B cell (primary cell): ENCODE data around the gene PTPRN2. TPM values are rescaled to one million over a fixed set of nuclear protein-coding genes. Genes with fewer than 3 reads are reported as not detected.

Experiments
- ATAC-seq: fragments of 200-7000 bp; cut with Tn5 transposase; one replicate; pipeline ENCODE4 v1.10.0; 2021; ENCODE audit warnings: low read depth, mild to moderate bottlenecking, moderate number of reproducible peaks, moderate library complexity
- CTCF ChIA-PET: fragments of 350-600 bp; sonication (Branson Sonifier 250); formaldehyde crosslinking; loops from one replicate; lab custom pipeline; 2021; ENCODE audit warnings: antibody characterized with exemption, inconsistent platforms; lab: Charles Lee
- POLR2A ChIA-PET: fragments of 350-600 bp; sonication (Branson Sonifier 250); formaldehyde crosslinking; loops from one replicate; lab custom pipeline; 2021; ENCODE audit warnings: antibody characterized with exemption; lab: Charles Lee
- DNase-seq: peaks from one replicate; pipeline ENCODE4 v3.0.0; 2013
- H2AFZ ChIP-seq: 2 replicates; pipeline ENCODE4 v1.6.1; 2012; ENCODE audit warnings: mild to moderate bottlenecking, low read depth, low read length; ENCODE audit not compliant: insufficient read depth, poor library complexity, severe bottlenecking
- H3K27ac ChIP-seq, 2 donors: 1 replicate in 1 of 2; 2 replicates in 1 of 2; pipeline ENCODE4 v1.5.1; 2012 to 2013; ENCODE audit warnings: low read length in 2 of 2, mild to moderate bottlenecking in 2 of 2, moderate library complexity in 1 of 2
- H3K27me3 ChIP-seq, 4 experiments: fragments of 200-600 bp in 1 of 4; sonication (generic) in 1 of 4; replicated peaks in 1 of 4; 1 replicate in 2 of 4; 2 replicates in 2 of 4; pipeline versions ENCODE4 v1.6.1 to v1.7.0; 2013 to 2016; ENCODE audit warnings: low read length in 3 of 4, mild to moderate bottlenecking in 2 of 4, mixed read lengths in 1 of 4, moderate library complexity in 1 of 4; ENCODE audit not compliant: insufficient read depth in 4 of 4, control insufficient read depth in 3 of 4; ENCODE audit errors: control extremely low read depth in 1 of 4
- H3K36me3 ChIP-seq, 2 experiments: replicated peaks in 1 of 2; 1 replicate in 1 of 2; 2 replicates in 1 of 2; pipeline versions ENCODE4 v1.6.1 to v1.7.1; 2013; ENCODE audit warnings: low read length in 1 of 2; ENCODE audit not compliant: insufficient read depth in 2 of 2, control insufficient read depth in 1 of 2; ENCODE audit errors: control extremely low read depth in 1 of 2, extremely low read depth in 1 of 2
- H3K4me1 ChIP-seq, 2 donors: fragments of 200-600 bp in 1 of 2; sonication (generic) in 1 of 2; 1 replicate in 1 of 2; 2 replicates in 1 of 2; pipeline versions ENCODE4 v1.5.1 to v1.6.1; 2013 to 2017; ENCODE audit warnings: low read length in 2 of 2; ENCODE audit not compliant: control insufficient read depth in 2 of 2, insufficient read depth in 2 of 2
- H3K4me2 ChIP-seq: replicated peaks from 2 replicates; pipeline ENCODE3; 2012; ENCODE audit warnings: mild to moderate bottlenecking, low read depth, low read length; ENCODE audit not compliant: poor library complexity, severe bottlenecking
- H3K4me3 ChIP-seq, 5 experiments: fragments of 200-600 bp in 1 of 5; sonication (generic) in 1 of 5; 1 replicate in 3 of 5; 2 replicates in 2 of 5; pipeline versions ENCODE4 v1.5.1 to v1.7.0; 2011 to 2016; ENCODE audit warnings: low read length in 4 of 5, mild to moderate bottlenecking in 4 of 5, low read depth in 2 of 5, control low read depth in 1 of 5, moderate library complexity in 1 of 5; ENCODE audit not compliant: insufficient read depth in 1 of 5; ENCODE audit errors: control extremely low read depth in 1 of 5, extremely low read depth in 1 of 5
- H3K79me2 ChIP-seq: fragments of 200-600 bp; sonication (generic); one replicate; pipeline ENCODE4 v1.6.0; 2016; ENCODE audit warnings: low read length; ENCODE audit not compliant: control insufficient read depth, insufficient read depth
- H3K9ac ChIP-seq: fragments of 200-600 bp; sonication (generic); 2 replicates; pipeline ENCODE4 v1.6.1; 2017; ENCODE audit warnings: mild to moderate bottlenecking, low read length, moderate library complexity
- H3K9me3 ChIP-seq, 3 donors: one replicate each; pipeline versions ENCODE4 v1.6.1 to v1.7.1; 2013; ENCODE audit warnings: low read length in 2 of 3; ENCODE audit not compliant: control insufficient read depth in 2 of 3, insufficient read depth in 1 of 3; ENCODE audit errors: control extremely low read depth in 1 of 3
- H4K20me1 ChIP-seq: 2 replicates; pipeline ENCODE4 v1.6.0; 2012; ENCODE audit warnings: mild to moderate bottlenecking, low read length; ENCODE audit not compliant: insufficient read depth, control insufficient read depth, poor library complexity, severe bottlenecking
- H3K27ac Mint-ChIP-seq: one replicate; pipeline ENCODE4 v1.8.0; 2021; ENCODE audit warnings: mixed read lengths
- H3K27me3 Mint-ChIP-seq: one replicate; pipeline ENCODE4 v1.8.0; 2021; ENCODE audit warnings: mixed read lengths
- H3K4me1 Mint-ChIP-seq: one replicate; pipeline ENCODE4 v1.8.0; 2021; ENCODE audit warnings: mixed read lengths
- H3K4me3 Mint-ChIP-seq: one replicate; pipeline ENCODE4 v1.8.0; 2021; ENCODE audit warnings: mixed read lengths
- H3K9me3 Mint-ChIP-seq: one replicate; pipeline ENCODE4 v1.8.0; 2022; ENCODE audit warnings: mixed read lengths; ENCODE audit not compliant: insufficient read depth
- CTCF ChIP-seq: fragments of 200-600 bp; IDR thresholded peaks from one replicate; pipeline ENCODE4 v1.8.0; 2022; ENCODE audit warnings: antibody characterized with exemption, mild to moderate bottlenecking
- EZH2 ChIP-seq: IDR thresholded peaks from 2 replicates; pipeline ENCODE4 v1.6.1; 2012; ENCODE audit warnings: borderline replicate concordance, low read depth, mild to moderate bottlenecking, moderate library complexity, low read length; ENCODE audit not compliant: insufficient read depth, poor library complexity, severe bottlenecking
- WGBS: methylation state at CpG from one replicate; pipeline ENCODE4 v1.1.5; 2013; ENCODE audit warnings: missing lambda C conversion rate; ENCODE audit not compliant: insufficient coverage; 5-methylcytosine and 5-hydroxymethylcytosine counted together
- intact Hi-C: fragments of 100-400 bp; cut with micrococcal nuclease; formaldehyde crosslinking; loops from one replicate; pipeline ENCODE4 v1.10.0; 2022
- polyA plus RNA-seq: library from polyadenylated mRNA; depleted of rRNA; stranded (reverse); fragments of >200 nt; gene quantifications from 2 replicates; pipeline ENCODE4 v1.2.3, GENCODE V29; 2012
- total RNA-seq, 2 donors: library from RNA; stranded (reverse); fragments of 120-200 nt in 1 of 2; gene quantifications; 1 replicate in 1 of 2; 2 replicates in 1 of 2; pipeline versions ENCODE4 v1.2.3 to v1.2.4, GENCODE V29; 2013 to 2022

The PTPRN2 gene
- total and polyA plus RNA-seq, 2 donors (not counting 1 experiment from before 2014, with no cell fraction given), result 2.0 to 5.0 TPM

- no peak overlapping the region for H3K4me3 Mint-ChIP-seq
- H3K4me1 ChIP-seq, result peaks cover 9 to 13% of the 10 kb centered on the region in 2 donors
- H4K20me1 ChIP-seq, result no peaks in the 10 kb centered on the region
- no peaks in the 10 kb centered on the region for H3K27me3 Mint-ChIP-seq
- H3K27ac Mint-ChIP-seq, result no peak overlapping the region
- no peaks in the 10 kb centered on the region for H3K27me3 ChIP-seq
- no peak for TF ChIP-seq EZH2
- no peak for TF ChIP-seq CTCF
- no peaks in the 10 kb centered on the region for H3K9me3 Mint-ChIP-seq
- H3K27ac ChIP-seq, result no peak overlapping the region
- CTCF ChIA-PET, result no interaction called here
- no peak overlapping the region for H3K4me3 ChIP-seq
- peaks cover 0 to 2% of the 10 kb centered on the region in 2 experiments for H3K36me3 ChIP-seq
- ATAC-seq (no peak), DNase-seq (no peak)
- peaks cover 0 to under 1% (median 0%) of the 10 kb centered on the region in 3 donors for H3K9me3 ChIP-seq
- no peaks in the 10 kb centered on the region for H3K79me2 ChIP-seq
- no peak overlapping the region for H2AFZ ChIP-seq
- no peak overlapping the region for H3K4me2 ChIP-seq
- intact Hi-C loops, result no loop called here
- 88% methylated on average over 7 of the region's 7 CpGs for WGBS
- peaks cover 19% of the 10 kb centered on the region for H3K4me1 Mint-ChIP-seq
- H3K9ac ChIP-seq, result no peak overlapping the region
- POLR2A ChIA-PET, result no interaction called here
These were observed 21.8 kb upstream of the PTPRN2 start for GRCh38 chr7:158609313-158609974.

GRCh38 chr7:158607563-158607962, 19.9 kb upstream of the PTPRN2 start:
- intact Hi-C loops, result no loop called here
- CTCF ChIA-PET, result no interaction called here
- no peak overlapping the region for H3K9ac ChIP-seq
- no peaks in the 10 kb centered on the region for H3K27me3 ChIP-seq
- H3K4me3 ChIP-seq, result no peak overlapping the region
- no peak overlapping the region for H3K4me3 Mint-ChIP-seq
- H3K4me2 ChIP-seq, result no peak overlapping the region
- no peaks in the 10 kb centered on the region for H3K27me3 Mint-ChIP-seq
- TF ChIP-seq CTCF, result no peak
- no peak for TF ChIP-seq EZH2
- DNase-seq, result no peak
- ATAC-seq, result no peak
- H3K27ac Mint-ChIP-seq, result no peak overlapping the region
- POLR2A ChIA-PET, result no interaction called here
- no peaks in the 10 kb centered on the region for H4K20me1 ChIP-seq
- H3K36me3 ChIP-seq, result peaks cover 0 to 2% of the 10 kb centered on the region in 2 experiments
- peaks cover 0 to under 1% of the 10 kb centered on the region in 2 donors for H3K4me1 ChIP-seq
- no peaks in the 10 kb centered on the region for H3K79me2 ChIP-seq
- H2AFZ ChIP-seq, result no peak overlapping the region
- WGBS, result 100% methylated on average over 4 of the region's 6 CpGs
- H3K9me3 ChIP-seq, result peaks cover 0 to 6% (median 0%) of the 10 kb centered on the region in 3 donors
- peaks cover 10% of the 10 kb centered on the region for H3K4me1 Mint-ChIP-seq
- H3K27ac ChIP-seq, result no peak overlapping the region
- no peaks in the 10 kb centered on the region for H3K9me3 Mint-ChIP-seq
